ENCODE results near the gene FBXO34.

FBXO34 gene

DNA sequence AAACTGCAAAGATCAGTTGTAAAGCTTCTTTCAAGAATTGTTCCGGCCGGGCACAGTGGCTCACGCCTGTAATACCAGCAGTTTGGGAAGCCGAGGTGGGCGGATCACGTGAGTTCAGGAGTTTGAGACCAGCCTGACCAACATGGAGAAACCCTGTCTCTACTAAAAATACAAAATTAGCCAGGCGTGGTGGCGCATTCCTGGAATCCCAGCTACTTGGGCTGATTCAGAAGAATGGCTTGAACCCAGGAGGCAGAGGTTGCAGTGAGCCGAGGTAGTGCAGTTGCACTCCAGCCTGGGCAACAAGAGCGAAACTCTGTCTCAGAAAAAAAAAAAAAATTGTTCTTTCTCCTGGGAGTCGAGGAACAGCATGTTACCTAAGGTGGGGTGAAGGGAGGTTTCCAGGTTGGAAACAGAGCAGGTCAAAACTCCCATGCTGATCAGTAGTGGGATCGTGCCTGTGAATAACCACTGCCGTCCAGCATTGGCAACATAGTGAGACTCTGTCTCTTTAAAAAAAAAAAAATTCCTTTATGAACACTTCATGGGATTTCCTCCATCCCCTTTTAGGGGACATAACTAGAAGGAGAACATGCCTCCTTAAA, 13.9 kb downstream of the FBXO34 start:
- TF ChIP-seq, protein P1, sequence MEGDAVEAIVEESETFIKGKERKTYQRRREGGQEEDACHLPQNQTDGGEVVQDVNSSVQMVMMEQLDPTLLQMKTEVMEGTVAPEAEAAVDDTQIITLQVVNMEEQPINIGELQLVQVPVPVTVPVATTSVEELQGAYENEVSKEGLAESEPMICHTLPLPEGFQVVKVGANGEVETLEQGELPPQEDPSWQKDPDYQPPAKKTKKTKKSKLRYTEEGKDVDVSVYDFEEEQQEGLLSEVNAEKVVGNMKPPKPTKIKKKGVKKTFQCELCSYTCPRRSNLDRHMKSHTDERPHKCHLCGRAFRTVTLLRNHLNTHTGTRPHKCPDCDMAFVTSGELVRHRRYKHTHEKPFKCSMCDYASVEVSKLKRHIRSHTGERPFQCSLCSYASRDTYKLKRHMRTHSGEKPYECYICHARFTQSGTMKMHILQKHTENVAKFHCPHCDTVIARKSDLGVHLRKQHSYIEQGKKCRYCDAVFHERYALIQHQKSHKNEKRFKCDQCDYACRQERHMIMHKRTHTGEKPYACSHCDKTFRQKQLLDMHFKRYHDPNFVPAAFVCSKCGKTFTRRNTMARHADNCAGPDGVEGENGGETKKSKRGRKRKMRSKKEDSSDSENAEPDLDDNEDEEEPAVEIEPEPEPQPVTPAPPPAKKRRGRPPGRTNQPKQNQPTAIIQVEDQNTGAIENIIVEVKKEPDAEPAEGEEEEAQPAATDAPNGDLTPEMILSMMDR (IDR thresholded peaks at IDR 0.05): no peak
- Histone ChIP-seq H3K9ac (no peak overlapping the region), H3K27ac (no peak overlapping the region), H3K4me1 (no peaks in the 10 kb centered on the region), H3K4me3 (ENCODE audit: low read depth, low read length) (no peak overlapping the region), H3K9me3 (ENCODE audit: control insufficient read depth, low read length) (no peaks in the 10 kb centered on the region), H3K4me2 (ENCODE audit: low read length) (no peak overlapping the region), H3K27me3 (ENCODE audit: control insufficient read depth, insufficient read depth, low read length) (no peaks in the 10 kb centered on the region), H3K36me3 (ENCODE audit: control insufficient read depth, insufficient read depth, low read length) (no peaks in the 10 kb centered on the region), H2AFZ (no peak overlapping the region), H3K79me2 (peaks cover 22% of the 10 kb centered on the region)

DNA sequence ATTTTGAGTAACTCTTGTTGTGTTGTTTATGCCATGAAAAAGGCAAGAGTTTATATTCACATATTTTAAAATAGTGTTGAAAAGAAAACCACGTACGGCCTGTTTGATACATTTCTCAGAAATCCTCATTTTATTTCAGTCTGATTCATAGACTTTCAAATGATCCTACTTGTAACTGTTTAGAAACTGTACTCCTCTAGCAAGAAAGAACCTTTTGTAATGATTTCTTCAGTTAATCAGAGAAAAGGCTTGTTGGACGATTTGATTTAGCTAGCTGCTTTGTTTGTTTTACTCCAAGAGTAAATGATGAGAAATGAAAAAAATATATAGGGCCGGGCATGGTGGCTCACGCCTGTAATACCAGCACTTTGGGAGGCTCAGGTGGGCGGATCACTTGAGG, 17.2 kb downstream of the FBXO34 start:
- TF ChIP-seq, protein P1 (IDR thresholded peaks at IDR 0.05): no peak
- no peaks in the 10 kb centered on the region for H3K9me3 ChIP-seq (ENCODE audit: control insufficient read depth, low read length)
- H3K4me3 ChIP-seq (ENCODE audit: low read depth, low read length): no peak overlapping the region
- H3K9ac ChIP-seq: no peak overlapping the region
- H3K27ac ChIP-seq: no peak overlapping the region
- H3K36me3 ChIP-seq (ENCODE audit: control insufficient read depth, insufficient read depth, low read length): no peaks in the 10 kb centered on the region
- no peaks in the 10 kb centered on the region for H3K4me1 ChIP-seq
- no peak overlapping the region for H3K4me2 ChIP-seq (ENCODE audit: low read length)
- peaks cover 13% of the 10 kb centered on the region for H3K79me2 ChIP-seq
- no peak overlapping the region for H2AFZ ChIP-seq
- no peaks in the 10 kb centered on the region for H3K27me3 ChIP-seq (ENCODE audit: control insufficient read depth, insufficient read depth, low read length)

DNA sequence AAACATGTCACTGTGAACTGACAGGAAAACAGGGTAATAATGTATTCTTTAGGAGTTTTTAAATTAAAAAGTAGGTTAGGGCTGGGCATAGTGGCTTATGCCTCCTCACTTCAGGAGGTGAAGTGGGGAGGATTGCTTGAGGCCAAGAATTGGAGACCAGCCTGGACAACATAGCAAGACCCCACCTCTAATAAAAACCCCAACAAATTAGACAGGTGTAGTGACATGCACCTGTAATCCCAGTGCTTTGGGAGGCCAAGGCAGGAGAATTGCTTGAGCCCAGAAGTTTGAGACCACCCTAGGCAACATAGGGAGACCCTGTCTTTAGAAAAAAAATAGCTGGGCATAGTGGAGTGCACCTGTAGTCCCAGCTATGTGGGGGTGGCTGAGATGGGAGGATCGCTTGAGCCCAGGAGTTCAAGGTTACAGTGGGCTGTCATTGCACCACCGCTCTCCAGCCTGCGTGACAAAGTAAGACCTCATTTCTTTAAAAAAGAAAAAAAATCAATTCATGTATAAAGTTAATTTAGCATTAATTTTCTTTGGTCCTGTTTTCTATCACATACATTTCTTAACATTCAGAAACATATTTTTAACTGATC, 20.4 kb downstream of the FBXO34 start:
- no peaks in the 10 kb centered on the region for H3K36me3 ChIP-seq (ENCODE audit: control insufficient read depth, insufficient read depth, low read length)
- H3K4me1 ChIP-seq: no peaks in the 10 kb centered on the region
- TF ChIP-seq, protein P1 (IDR thresholded peaks at IDR 0.05): no peak
- no peak overlapping the region for H2AFZ ChIP-seq
- H3K4me2 ChIP-seq (ENCODE audit: low read length): no peak overlapping the region
- no peak overlapping the region for H3K4me3 ChIP-seq (ENCODE audit: low read depth, low read length)
- no peaks in the 10 kb centered on the region for H3K27me3 ChIP-seq (ENCODE audit: control insufficient read depth, insufficient read depth, low read length)
- no peak overlapping the region for H3K27ac ChIP-seq
- H3K79me2 ChIP-seq: peaks cover 4% of the 10 kb centered on the region
- no peaks in the 10 kb centered on the region for H3K9me3 ChIP-seq (ENCODE audit: control insufficient read depth, low read length)
- no peak overlapping the region for H3K9ac ChIP-seq

DNA sequence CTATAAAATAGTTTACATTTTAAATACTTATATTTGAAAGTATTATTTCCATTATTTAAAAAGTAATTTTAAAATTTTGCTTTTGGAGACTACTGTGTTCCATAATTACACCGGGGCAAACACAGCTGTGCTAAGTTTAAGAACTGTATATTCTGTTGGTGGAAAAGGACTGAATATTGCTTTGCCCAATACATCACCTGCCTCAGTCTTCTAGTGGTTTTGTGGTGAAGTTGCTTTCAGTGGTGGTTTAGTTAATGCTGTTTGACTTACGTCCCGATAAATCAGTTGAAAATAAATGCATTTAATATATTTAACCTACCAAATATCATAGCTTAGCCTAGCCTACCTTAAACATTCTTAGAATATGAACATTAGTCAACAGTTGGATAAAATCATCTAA, 23.4 kb downstream of the FBXO34 start:
- Histone ChIP-seq H3K4me3 (ENCODE audit: low read depth, low read length) (no peak overlapping the region), H3K27me3 (ENCODE audit: control insufficient read depth, insufficient read depth, low read length) (no peaks in the 10 kb centered on the region), H3K9ac (no peak overlapping the region), H3K4me2 (ENCODE audit: low read length) (no peak overlapping the region), H3K36me3 (ENCODE audit: control insufficient read depth, insufficient read depth, low read length) (no peaks in the 10 kb centered on the region), H3K4me1 (peaks cover 5% of the 10 kb centered on the region), H2AFZ (no peak overlapping the region), H3K27ac (no peak overlapping the region), H3K9me3 (ENCODE audit: control insufficient read depth, low read length) (no peaks in the 10 kb centered on the region), H3K79me2 (peaks cover 19% of the 10 kb centered on the region)
- TF ChIP-seq, protein P1 (IDR thresholded peaks at IDR 0.05): no peak

All from parathyroid adenoma (tissue), 2 donors.